ENCODE measurements around the gene POLR2L. TPM values are rescaled to one million over a fixed set of nuclear protein-coding genes. Genes with fewer than 3 reads are reported as not detected.

Gene POLR2L
- total and polyA plus RNA-seq, 2 of the 13 experiments (the other 11 are each of a cell fraction or from before 2014, with no cell fraction given): 104 to 114 TPM

DNA sequence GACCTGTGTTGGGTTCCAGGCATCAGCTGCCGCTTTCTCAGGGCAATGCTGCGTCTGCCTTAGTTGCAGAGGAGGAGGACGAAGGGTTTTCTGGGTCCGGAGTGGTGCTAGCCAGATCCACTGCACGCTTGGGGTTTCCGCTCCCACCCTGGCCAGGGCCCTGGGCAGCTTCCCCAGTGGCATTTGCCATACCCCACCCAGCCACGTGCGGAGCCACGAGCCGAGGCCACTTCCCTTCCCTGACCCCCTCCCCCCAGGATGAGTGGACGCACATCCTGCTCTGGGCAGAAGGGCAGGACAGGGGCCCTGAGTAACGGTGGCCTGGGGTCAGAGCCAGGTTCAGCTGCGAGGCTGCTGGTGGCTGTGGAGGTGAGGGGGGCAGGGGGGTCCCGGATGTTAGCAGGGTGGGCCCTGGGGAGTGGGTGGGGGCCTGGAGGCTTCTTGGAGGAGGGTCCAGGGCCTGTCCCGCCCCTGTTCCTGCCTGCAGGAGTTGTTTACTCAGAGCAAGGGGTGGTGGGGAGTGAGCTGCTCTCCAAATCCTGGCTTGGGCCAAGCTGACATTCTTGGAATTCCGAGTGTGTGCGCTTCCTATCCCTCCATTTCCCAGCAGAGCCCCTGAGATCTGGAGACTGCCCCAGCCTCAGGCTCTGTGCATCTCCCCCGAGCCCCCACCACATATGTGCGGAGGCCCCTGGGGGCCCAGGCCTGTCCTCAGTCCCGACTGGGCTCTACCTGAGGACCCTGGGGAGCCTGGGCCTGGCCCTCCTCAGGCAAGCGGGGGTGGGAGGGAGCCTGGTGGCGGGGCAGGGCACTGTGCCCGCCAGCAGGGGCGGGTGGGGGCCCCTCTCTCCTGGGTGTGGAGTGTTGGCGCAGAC is 1.7 kb upstream of the POLR2L start (continued):
- TF ChIP-seq, protein P1, sequence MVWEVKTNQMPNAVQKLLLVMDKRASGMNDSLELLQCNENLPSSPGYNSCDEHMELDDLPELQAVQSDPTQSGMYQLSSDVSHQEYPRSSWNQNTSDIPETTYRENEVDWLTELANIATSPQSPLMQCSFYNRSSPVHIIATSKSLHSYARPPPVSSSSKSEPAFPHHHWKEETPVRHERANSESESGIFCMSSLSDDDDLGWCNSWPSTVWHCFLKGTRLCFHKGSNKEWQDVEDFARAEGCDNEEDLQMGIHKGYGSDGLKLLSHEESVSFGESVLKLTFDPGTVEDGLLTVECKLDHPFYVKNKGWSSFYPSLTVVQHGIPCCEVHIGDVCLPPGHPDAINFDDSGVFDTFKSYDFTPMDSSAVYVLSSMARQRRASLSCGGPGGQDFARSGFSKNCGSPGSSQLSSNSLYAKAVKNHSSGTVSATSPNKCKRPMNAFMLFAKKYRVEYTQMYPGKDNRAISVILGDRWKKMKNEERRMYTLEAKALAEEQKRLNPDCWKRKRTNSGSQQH (CRISPR knock-in tag; IDR thresholded peaks at IDR 0.05; ENCODE audit: low read depth): no peak

DNA sequence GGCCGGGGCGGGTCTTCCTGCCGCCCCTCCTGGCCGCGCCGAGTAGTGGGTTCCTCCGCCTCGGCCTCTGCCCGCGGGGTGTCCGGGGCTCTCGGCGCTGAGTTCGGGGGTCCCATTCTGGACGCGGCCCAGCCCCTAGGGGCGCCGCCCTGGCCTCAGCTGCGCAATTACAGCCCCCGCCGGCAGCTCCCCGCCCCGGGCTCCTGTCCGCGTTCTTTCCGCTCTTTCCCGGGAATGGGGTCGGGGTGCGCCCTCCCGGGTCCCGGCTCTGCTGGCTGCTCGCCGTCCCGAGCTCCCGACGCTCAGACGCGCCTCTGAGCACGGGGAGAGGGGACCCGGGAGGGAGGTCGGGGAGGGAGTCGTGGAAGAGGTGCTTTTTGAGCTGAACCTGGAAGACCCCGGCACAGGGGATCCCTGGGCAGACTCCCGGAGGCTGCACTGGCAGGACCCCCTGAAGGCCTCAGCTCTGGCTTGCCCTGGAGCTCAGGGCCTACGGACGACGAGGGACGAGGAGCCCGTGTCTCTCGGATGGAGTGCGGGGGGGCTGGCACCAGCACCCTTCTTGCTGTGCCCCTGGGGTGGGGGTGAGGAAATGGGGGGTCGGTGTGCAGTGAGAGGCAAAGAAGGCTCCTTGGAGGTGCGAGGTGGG is 881 bp upstream of the POLR2L start:
- CTCF ChIA-PET (ENCODE audit: low intra/inter-chr PET ratio, low total read pairs): no interaction called here
- Histone ChIP-seq H3K4me3 (replicated peaks in 1 of 3; ENCODE audit: insufficient read depth in 1 of 3, low read depth in 2 of 3, low read length in 3 of 3) (peak overlapping the region; percentile 97 to 100 (median 98)), H3K36me3 (replicated peaks in 1 of 2; ENCODE audit: control insufficient read depth in 1 of 2, insufficient read depth in 2 of 2, low read length in 2 of 2) (peaks cover 5 to 22% of the 10 kb centered on the region in 2 experiments), H3K4me2 (ENCODE audit: low read depth, low read length) (peak overlapping the region; percentile 85), H3K4me1 (ENCODE audit: insufficient read depth, low read length) (peaks cover 58% of the 10 kb centered on the region), H3K9ac (ENCODE audit: insufficient read depth, low read depth, low read length) (peak overlapping the region; percentile 92), H3K9me3 (ENCODE audit: low read length) (no peaks in the 10 kb centered on the region), H3K27me3 (ENCODE audit: control insufficient read depth in 1 of 2, insufficient read depth in 2 of 2, low read length in 2 of 2) (no peaks in the 10 kb centered on the region), H3K27ac (ENCODE audit: extremely low read length, insufficient read depth, low read length) (peak overlapping the region; percentile 83), H3K79me2 (ENCODE audit: insufficient read depth, low read length) (peaks cover 27% of the 10 kb centered on the region), H2AFZ (ENCODE audit: low read length) (no peak overlapping the region), H4K20me1 (ENCODE audit: insufficient read depth, low read length) (peaks cover 15% of the 10 kb centered on the region; the same call in 1 of the 2 replicates)
- FAIRE-seq (no peak), ATAC-seq (peak; percentile 0; the same call in 1 of the 3 replicates), DNase-seq (ENCODE audit: low spot score) (no peak)
- BruUV-seq (replicated peaks): no TSS peak
- in situ Hi-C loops (cut with HindIII; ENCODE audit: extremely low pct_ligation_motif_present, low pct_unique_long_range_greater_than_20kb) (no loop called here), intact Hi-C loops (cut with micrococcal nuclease; ENCODE audit: unreplicated experiment) (loop anchor here (5.0 kb wide), 1 partner anchor 36 kb away; the partner anchor contains the start of genes PIDD1 and RPLP2)
- 2% methylated on average over 23 of the region's 53 CpGs for WGBS (ENCODE audit: low lambda C conversion rate)
- POLR2A ChIA-PET: interaction anchor here (0.7 to 11.1 kb wide), 11 partner anchors 14 to 207 kb away, joined by 3 to 141 read pairs (median 6); partner anchors contain the start of genes CD151, CRACR2B, PNPLA2 and RPLP2
- TF ChIP-seq IRF9 (CRISPR knock-in tag; IDR thresholded peaks at IDR 0.05; ENCODE audit: borderline replicate concordance): no peak
- TF ChIP-seq, protein P2, sequence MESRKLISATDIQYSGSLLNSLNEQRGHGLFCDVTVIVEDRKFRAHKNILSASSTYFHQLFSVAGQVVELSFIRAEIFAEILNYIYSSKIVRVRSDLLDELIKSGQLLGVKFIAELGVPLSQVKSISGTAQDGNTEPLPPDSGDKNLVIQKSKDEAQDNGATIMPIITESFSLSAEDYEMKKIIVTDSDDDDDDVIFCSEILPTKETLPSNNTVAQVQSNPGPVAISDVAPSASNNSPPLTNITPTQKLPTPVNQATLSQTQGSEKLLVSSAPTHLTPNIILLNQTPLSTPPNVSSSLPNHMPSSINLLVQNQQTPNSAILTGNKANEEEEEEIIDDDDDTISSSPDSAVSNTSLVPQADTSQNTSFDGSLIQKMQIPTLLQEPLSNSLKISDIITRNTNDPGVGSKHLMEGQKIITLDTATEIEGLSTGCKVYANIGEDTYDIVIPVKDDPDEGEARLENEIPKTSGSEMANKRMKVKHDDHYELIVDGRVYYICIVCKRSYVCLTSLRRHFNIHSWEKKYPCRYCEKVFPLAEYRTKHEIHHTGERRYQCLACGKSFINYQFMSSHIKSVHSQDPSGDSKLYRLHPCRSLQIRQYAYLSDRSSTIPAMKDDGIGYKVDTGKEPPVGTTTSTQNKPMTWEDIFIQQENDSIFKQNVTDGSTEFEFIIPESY (CRISPR knock-in tag; IDR thresholded peaks at IDR 0.05): no peak
- TF ChIP-seq ZNF619 (CRISPR knock-in tag; IDR thresholded peaks at IDR 0.05): no peak
- TF ChIP-seq, protein P3, sequence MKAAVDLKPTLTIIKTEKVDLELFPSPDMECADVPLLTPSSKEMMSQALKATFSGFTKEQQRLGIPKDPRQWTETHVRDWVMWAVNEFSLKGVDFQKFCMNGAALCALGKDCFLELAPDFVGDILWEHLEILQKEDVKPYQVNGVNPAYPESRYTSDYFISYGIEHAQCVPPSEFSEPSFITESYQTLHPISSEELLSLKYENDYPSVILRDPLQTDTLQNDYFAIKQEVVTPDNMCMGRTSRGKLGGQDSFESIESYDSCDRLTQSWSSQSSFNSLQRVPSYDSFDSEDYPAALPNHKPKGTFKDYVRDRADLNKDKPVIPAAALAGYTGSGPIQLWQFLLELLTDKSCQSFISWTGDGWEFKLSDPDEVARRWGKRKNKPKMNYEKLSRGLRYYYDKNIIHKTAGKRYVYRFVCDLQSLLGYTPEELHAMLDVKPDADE (CRISPR knock-in tag; IDR thresholded peaks at IDR 0.05): no peak
- TF ChIP-seq, protein P4, sequence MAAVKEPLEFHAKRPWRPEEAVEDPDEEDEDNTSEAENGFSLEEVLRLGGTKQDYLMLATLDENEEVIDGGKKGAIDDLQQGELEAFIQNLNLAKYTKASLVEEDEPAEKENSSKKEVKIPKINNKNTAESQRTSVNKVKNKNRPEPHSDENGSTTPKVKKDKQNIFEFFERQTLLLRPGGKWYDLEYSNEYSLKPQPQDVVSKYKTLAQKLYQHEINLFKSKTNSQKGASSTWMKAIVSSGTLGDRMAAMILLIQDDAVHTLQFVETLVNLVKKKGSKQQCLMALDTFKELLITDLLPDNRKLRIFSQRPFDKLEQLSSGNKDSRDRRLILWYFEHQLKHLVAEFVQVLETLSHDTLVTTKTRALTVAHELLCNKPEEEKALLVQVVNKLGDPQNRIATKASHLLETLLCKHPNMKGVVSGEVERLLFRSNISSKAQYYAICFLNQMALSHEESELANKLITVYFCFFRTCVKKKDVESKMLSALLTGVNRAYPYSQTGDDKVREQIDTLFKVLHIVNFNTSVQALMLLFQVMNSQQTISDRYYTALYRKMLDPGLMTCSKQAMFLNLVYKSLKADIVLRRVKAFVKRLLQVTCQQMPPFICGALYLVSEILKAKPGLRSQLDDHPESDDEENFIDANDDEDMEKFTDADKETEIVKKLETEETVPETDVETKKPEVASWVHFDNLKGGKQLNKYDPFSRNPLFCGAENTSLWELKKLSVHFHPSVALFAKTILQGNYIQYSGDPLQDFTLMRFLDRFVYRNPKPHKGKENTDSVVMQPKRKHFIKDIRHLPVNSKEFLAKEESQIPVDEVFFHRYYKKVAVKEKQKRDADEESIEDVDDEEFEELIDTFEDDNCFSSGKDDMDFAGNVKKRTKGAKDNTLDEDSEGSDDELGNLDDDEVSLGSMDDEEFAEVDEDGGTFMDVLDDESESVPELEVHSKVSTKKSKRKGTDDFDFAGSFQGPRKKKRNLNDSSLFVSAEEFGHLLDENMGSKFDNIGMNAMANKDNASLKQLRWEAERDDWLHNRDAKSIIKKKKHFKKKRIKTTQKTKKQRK (IDR thresholded peaks at IDR 0.05; ENCODE audit: low read length): no peak
- no peak for TF ChIP-seq FOXM1 (CRISPR knock-in tag; IDR thresholded peaks at IDR 0.05)
- TF ChIP-seq NCOA5 (CRISPR knock-in tag; IDR thresholded peaks at IDR 0.05): no peak
- TF ChIP-seq HNRNPL (IDR thresholded peaks at IDR 0.05; ENCODE audit: low read depth, low read length): 0 out of 2 replicates have a peak, but pooled peaks have one; percentile 6
- TF ChIP-seq HOXA9 (CRISPR knock-in tag; IDR thresholded peaks at IDR 0.05; ENCODE audit: borderline replicate concordance): 0 out of 2 replicates have a peak, but pooled peaks have one; percentile 13
